ENCODE measurements around the gene B3GLCT. TPM values are rescaled to one million over a fixed set of nuclear protein-coding genes. Genes with fewer than 3 reads are reported as not detected.

Gene B3GLCT
- total and polyA plus RNA-seq, 10 of the 15 experiments (the other 5 are each of a cell fraction or from before 2014, with no cell fraction given) = 0.07 to 0.89 (median 0.25) TPM

DNA sequence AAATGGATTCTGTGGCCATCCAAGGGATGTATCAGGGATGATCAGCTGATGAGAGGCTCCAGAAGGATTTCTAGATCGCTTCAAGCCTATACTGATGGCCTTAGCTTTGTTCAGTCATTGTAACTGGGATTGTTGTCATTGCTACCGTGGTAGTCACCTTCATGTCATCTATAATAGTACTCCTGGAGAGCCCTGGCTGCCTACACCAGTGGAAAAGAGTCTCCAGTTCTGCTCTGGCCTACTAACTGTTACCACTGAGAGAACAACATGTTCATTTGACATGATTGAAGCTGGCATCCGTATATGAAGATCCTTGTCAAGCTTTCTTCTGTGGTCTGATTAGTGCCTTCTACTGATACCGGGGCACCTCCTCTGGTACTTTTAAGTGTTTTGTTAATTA, 131.3 kb downstream of the B3GLCT start:
- ChIA-PET SMC1A (ENCODE audit: uncharacterized antibody, unreplicated experiment) (no interaction called here), POLR2A (no interaction called here), RAD21 (ENCODE audit: unreplicated experiment) (no interaction called here), CTCF (no interaction called here)
- 30% methylated on average over 4 of the region's 4 CpGs for WGBS (ENCODE audit: insufficient coverage, insufficient replicate concordance, low lambda C conversion rate, missing lambda C conversion rate)
- Histone ChIP-seq H3K79me2 (ENCODE audit: control insufficient read depth, insufficient read depth, low read length) (no peaks in the 10 kb centered on the region), H3K36me3 (ENCODE audit: control insufficient read depth in 2 of 2, insufficient read depth in 2 of 2, low read length in 1 of 2) (no peaks in the 10 kb centered on the region), H2AFZ (ENCODE audit: control insufficient read depth, low read depth, low read length) (no peak overlapping the region), H3K4me1 (ENCODE audit: control insufficient read depth, insufficient read depth, low read length) (no peaks in the 10 kb centered on the region), H3K4me2 (ENCODE audit: control insufficient read depth, insufficient read depth) (no peak overlapping the region), H3K9ac (ENCODE audit: control insufficient read depth, insufficient read depth, low read length) (no peak overlapping the region), H3K9me3 (replicated peaks; ENCODE audit: control insufficient read depth, insufficient read depth, low read length) (no peaks in the 10 kb centered on the region), H3K4me3 (no peak overlapping the region), H3K27me3 (replicated peaks in 1 of 2; ENCODE audit: control insufficient read depth in 2 of 2, insufficient read depth in 2 of 2, low read length in 1 of 2) (no peaks in the 10 kb centered on the region), H4K20me1 (ENCODE audit: control insufficient read depth, insufficient read depth) (no peaks in the 10 kb centered on the region), H3K27ac (ENCODE audit: control insufficient read depth, insufficient read depth) (no peak overlapping the region)
- intact Hi-C loops (cut with micrococcal nuclease; ENCODE audit: unreplicated experiment) (no loop called here), in situ Hi-C loops (cut with MboI) (no loop called here)
- ATAC-seq = no peak
- TF ChIP-seq LARP7 (IDR thresholded peaks at IDR 0.05) (no peak), STAT1 (conservative IDR thresholded peaks at IDR 0.05) (no peak), HDAC6 (IDR thresholded peaks at IDR 0.05; ENCODE audit: unreplicated experiment) (no peak), NFXL1 (IDR thresholded peaks at IDR 0.05; ENCODE audit: borderline replicate concordance) (no peak), CHD1 (IDR thresholded peaks at IDR 0.05; ENCODE audit: low read depth, low read length) (no peak), SPI1 (IDR thresholded peaks at IDR 0.05; ENCODE audit: borderline replicate concordance, insufficient read depth, low read depth, low read length) (no peak), HDGF (IDR thresholded peaks at IDR 0.05) (no peak), SMAD5 (IDR thresholded peaks at IDR 0.05; ENCODE audit: low read depth) (no peak), SREBF1 (IDR thresholded peaks at IDR 0.05; ENCODE audit: low read length) (no peak), POLR2AphosphoS2 (IDR thresholded peaks at IDR 0.05; ENCODE audit: low read depth, low read length) (no peak), JUNB (IDR thresholded peaks at IDR 0.05) (no peak), MTA3 (IDR thresholded peaks at IDR 0.05; ENCODE audit: borderline replicate concordance, low read length) (no peak), SIN3A (IDR thresholded peaks at IDR 0.05; ENCODE audit: low read depth, low read length) (no peak)
- TF ChIP-seq, protein P1, sequence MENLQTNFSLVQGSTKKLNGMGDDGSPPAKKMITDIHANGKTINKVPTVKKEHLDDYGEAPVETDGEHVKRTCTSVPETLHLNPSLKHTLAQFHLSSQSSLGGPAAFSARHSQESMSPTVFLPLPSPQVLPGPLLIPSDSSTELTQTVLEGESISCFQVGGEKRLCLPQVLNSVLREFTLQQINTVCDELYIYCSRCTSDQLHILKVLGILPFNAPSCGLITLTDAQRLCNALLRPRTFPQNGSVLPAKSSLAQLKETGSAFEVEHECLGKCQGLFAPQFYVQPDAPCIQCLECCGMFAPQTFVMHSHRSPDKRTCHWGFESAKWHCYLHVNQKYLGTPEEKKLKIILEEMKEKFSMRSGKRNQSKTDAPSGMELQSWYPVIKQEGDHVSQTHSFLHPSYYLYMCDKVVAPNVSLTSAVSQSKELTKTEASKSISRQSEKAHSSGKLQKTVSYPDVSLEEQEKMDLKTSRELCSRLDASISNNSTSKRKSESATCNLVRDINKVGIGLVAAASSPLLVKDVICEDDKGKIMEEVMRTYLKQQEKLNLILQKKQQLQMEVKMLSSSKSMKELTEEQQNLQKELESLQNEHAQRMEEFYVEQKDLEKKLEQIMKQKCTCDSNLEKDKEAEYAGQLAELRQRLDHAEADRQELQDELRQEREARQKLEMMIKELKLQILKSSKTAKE (IDR thresholded peaks at IDR 0.05; ENCODE audit: low read depth, poor library complexity, severe bottlenecking) = no peak
- TF ChIP-seq, protein P2, sequence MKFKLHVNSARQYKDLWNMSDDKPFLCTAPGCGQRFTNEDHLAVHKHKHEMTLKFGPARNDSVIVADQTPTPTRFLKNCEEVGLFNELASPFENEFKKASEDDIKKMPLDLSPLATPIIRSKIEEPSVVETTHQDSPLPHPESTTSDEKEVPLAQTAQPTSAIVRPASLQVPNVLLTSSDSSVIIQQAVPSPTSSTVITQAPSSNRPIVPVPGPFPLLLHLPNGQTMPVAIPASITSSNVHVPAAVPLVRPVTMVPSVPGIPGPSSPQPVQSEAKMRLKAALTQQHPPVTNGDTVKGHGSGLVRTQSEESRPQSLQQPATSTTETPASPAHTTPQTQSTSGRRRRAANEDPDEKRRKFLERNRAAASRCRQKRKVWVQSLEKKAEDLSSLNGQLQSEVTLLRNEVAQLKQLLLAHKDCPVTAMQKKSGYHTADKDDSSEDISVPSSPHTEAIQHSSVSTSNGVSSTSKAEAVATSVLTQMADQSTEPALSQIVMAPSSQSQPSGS (IDR thresholded peaks at IDR 0.05; ENCODE audit: low read length) = no peak
- no peak for DNase-seq (ENCODE audit: low read depth, low spot score)
- no TSS peak for BruUV-seq (replicated peaks)
- FAIRE-seq = no peak
